NCI-H1048 (cell line): Measurements from ENCODE around the gene ACTL9.

Source experiments
- DNase-seq: peaks from one replicate; lab custom pipeline; 2025; lab: John Stamatoyannopoulos, UW

Gene ACTL9

GRCh38 chr19:8686549-8686948 is 12.0 kb downstream of the ACTL9 start:
- no peak for DNase-seq

GRCh38 chr19:8684001-8684902 is 14.3 kb downstream of the ACTL9 start:
- no peak for DNase-seq

GRCh38 chr19:8682931-8683330 is 15.7 kb downstream of the ACTL9 start:
- DNase-seq: no peak

- DNase-seq: no peak
Observed at GRCh38 chr19:8682472-8682871, 16.1 kb downstream of the ACTL9 start.

GRCh38 chr19:8681345-8682029 is 17.1 kb downstream of the ACTL9 start:
- DNase-seq: no peak

GRCh38 chr19:8680676-8681344 is 17.8 kb downstream of the ACTL9 start:
- no peak for DNase-seq

GRCh38 chr19:8678244-8678807 is 20.3 kb downstream of the ACTL9 start:
- DNase-seq: no peak

- DNase-seq: no peak
Observed at GRCh38 chr19:8675066-8675465, 23.5 kb downstream of the ACTL9 start.

- DNase-seq: no peak
Observed at GRCh38 chr19:8673276-8673891, 25.2 kb downstream of the ACTL9 start.

- no peak for DNase-seq
Observed at GRCh38 chr19:8666814-8667405, 31.7 kb downstream of the ACTL9 start.

GRCh38 chr19:8665468-8666213 is 33.0 kb downstream of the ACTL9 start:
- DNase-seq: no peak

- DNase-seq: no peak
Observed at GRCh38 chr19:8664671-8665057, 33.9 kb downstream of the ACTL9 start.

GRCh38 chr19:8663920-8664670 is 34.5 kb downstream of the ACTL9 start:
- no peak for DNase-seq

- no peak for DNase-seq
Observed at GRCh38 chr19:8662263-8662662, 36.3 kb downstream of the ACTL9 start.

GRCh38 chr19:8659905-8660304 is 38.7 kb downstream of the ACTL9 start:
- no peak for DNase-seq

GRCh38 chr19:8657869-8658268 is 40.7 kb downstream of the ACTL9 start:
- DNase-seq: no peak

GRCh38 chr19:8655340-8655709 is 43.3 kb downstream of the ACTL9 start:
- DNase-seq: no peak

GRCh38 chr19:8654591-8655339 is 43.8 kb downstream of the ACTL9 start:
- DNase-seq: no peak

- no peak for DNase-seq
Observed at GRCh38 chr19:8648240-8648639, 50.4 kb downstream of the ACTL9 start.
